GM12873 (cell line): ENCODE results near the gene CTAGE1.

Experiments
- TF ChIP-seq, protein P1 (sequence below): IDR thresholded peaks from 2 replicates; pipeline ENCODE4 v1.5.1; 2012; ENCODE audit warnings: low read depth, mild to moderate bottlenecking, moderate library complexity, low read length, control low read depth; ENCODE audit not compliant: insufficient read depth; ENCODE audit errors: missing control alignments

The CTAGE1 gene, protein sequence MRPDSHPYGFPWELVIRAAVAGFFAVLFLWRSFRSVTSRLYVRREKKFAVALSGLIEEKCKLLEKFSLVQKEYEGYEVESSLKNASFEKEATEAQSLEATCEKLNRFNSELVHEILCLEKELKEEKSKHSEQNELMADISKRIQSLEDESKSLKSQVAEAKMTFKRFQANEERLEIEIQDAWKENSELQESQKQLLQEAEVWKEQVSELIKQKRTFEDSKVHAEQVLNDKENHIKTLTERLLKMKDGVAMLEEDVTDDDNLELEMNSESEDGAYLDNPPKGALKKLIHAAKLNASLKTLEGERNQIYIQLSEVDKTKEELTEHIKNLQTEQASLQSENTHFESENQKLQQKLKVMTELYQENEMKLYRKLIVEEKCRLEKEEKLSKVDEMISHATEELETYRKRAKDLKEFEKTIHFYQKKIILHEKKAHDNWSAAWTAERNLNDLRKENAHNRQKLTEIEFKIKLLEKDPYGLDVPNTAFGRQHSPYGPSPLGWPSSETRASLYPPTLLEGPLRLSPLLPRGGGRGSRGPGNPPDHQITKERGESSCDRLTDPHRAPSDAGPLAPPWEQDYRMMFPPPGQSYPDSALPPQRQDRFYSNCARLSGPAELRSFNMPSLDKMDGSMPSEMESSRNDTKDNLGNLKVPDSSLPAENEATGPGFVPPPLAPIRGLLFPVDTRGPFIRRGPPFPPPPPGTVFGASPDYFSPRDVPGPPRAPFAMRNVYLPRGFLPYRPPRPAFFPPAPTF

DNA sequence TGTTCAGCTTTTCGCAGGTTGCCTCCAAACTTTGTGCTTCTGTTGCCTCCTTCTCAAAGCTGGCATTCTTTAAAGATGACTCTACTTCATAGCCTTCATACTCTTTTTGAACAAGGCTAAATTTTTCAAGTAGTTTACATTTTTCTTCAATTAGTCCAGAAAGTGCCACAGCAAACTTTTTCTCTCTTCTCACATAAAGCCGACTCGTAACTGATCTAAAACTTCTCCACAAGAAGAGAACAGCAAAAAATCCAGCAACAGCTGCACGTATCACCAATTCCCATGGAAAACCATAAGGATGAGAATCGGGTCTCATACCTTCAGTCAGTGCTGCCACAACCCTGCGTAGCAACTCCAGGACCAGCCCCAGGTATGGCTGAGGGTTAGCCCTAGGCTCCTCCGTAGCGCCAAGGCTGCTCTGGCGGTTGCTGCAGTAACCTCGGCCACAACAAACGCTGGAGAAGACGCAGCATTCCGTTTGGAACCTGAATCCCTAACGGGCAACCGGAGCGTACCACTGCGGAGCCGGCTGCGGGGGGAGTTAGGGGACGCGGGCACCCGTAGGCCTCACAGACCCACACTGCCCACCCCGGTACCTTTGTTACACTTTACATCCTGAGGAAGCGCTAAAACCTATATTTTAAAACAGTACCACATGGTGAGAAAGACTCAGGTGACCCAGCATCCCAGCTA lies at the start of gene CTAGE1:
CTAGE1 (minus strand) TSS at position 420 of the 693 bp plus-strand sequence; CDS start at position 316, 104 bp downstream.
- TF ChIP-seq, protein P1, sequence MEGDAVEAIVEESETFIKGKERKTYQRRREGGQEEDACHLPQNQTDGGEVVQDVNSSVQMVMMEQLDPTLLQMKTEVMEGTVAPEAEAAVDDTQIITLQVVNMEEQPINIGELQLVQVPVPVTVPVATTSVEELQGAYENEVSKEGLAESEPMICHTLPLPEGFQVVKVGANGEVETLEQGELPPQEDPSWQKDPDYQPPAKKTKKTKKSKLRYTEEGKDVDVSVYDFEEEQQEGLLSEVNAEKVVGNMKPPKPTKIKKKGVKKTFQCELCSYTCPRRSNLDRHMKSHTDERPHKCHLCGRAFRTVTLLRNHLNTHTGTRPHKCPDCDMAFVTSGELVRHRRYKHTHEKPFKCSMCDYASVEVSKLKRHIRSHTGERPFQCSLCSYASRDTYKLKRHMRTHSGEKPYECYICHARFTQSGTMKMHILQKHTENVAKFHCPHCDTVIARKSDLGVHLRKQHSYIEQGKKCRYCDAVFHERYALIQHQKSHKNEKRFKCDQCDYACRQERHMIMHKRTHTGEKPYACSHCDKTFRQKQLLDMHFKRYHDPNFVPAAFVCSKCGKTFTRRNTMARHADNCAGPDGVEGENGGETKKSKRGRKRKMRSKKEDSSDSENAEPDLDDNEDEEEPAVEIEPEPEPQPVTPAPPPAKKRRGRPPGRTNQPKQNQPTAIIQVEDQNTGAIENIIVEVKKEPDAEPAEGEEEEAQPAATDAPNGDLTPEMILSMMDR = no peak

DNA sequence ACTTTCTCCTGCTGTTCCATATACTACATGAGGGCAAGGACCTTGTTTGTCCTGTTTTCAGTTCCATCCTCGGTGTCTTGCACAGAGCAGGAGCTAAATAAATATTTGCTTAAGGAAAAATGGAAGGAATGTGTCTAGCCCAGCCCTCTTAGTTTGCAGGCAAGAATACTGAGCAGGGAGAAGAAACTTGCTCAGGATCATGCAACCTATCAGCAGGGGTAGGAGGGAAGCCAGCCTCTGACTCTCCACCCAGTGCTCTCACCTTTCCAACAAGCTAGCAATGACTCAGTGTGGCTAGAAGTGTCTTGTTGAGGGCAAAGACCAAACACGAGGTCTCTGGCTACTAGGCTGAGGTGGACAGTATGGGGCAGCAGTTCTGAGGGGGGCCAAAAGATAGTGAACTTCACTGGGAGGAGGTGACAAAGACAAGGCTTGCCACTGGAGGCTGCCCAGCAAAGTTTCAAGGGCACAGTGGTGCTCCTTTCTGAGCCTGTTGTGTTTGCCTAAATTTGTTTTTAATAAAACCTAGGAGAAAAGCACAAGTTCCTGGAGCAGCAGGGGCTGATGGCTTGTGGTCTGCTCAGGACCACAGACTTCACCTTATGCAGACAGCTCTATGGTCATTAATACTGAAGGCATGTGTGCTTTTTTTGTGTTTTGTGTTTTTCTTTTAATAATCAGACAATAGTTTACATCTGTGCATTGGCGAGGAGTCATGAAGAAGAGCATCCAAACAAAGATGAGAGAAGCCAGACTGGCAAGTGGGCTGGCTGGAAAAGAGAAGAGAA lies 49.1 kb upstream of the CTAGE1 start:
- TF ChIP-seq, protein P1 = no peak

DNA sequence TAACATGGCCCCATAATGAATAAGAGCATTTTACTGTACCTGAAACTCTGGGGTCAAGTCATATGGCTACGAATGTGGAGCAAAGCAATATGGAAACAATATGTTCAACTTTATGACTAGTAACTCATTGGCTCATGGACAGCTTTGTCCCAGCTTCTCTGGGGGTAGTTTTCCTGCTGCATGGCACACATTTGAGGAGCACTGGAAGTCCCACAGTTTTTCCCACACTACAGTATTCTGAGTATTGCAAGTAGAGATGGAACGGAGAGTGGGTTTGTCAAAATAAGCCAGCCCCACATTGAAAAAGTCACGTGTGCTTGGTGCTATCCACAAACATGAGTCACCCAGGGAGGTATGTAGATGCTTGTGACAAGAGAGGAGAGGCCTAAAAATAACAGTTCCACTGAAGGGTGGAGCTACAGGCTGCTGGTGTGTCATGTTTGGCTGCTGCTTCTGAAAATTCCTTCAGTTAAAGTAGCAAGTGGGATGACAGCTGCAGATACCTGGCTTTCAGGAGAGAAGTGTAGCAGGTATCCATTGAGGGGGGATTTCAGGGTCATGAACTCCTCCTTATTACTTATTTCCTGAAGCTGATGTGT lies 48.2 kb upstream of the CTAGE1 start:
- TF ChIP-seq, protein P1 = no peak

DNA sequence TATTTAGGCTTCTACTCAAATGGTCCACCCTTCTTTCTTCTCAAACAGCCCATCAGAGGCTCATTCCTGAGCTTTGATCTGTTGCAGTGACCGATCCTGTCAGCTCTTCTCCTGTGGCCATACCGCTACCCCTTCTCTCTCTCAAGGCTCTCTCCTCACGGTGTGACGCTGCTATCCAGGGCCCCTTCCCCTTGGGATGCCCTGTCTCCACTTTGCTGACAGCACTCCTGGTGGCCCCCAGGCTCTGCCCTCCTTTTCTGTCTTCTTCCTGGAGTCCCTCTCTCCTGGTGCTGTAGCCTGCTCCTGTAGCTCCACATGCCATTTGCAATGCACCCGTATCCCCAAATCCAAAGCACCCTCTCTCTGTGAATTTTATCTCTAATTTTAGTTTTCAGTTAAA lies 45.4 kb upstream of the CTAGE1 start:
- TF ChIP-seq, protein P1 = no peak

DNA sequence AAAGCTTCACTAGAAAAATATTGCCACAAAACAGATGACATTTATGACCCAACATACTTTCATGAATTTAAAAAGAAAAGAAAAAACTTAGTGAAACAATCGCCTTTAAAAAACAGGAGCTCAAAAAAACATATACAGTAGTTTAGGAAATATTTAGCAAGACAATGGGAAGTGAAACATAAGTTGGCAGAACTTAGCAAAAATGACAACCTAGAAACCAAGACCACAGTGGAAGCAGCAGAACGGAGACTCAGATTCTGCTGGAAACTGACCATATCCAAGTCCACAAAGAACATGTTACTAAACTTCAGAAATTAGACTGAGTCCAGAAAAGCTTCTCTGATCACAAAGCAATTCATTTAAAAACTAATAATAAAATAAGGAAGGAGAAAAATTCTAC lies 41.8 kb upstream of the CTAGE1 start:
- TF ChIP-seq, protein P1 = no peak

DNA sequence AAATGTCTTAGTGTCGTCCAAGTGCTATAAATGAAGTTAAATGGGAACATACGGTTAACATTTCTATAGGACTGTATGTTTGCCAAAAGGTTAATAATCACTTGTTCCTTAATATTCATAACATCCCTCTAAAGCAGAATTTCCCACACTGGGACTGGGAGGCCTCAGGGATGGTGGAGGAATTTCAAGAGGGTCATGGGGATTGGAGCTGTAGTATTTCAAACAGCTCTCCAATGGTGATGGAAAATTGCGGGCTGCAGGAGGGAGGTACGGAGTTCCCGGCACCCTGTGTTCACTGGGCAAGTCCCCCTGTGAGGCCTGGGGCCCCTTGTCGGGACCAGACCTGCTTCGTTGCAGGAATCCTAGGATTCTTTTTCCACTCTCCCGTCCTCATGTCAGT lies 39.8 kb upstream of the CTAGE1 start:
- TF ChIP-seq, protein P1 = no peak
